SU-DHL-6 (cell line): Measurements from ENCODE around the gene ABRACL.

Experiments used
- H2AFZ ChIP-seq: fragments of 200-600 bp; sonication (generic); 2 replicates; pipeline ENCODE4 v1.6.1; 2014; ENCODE audit warnings: low read depth, mild to moderate bottlenecking, moderate library complexity, mixed read lengths, antibody characterized with exemption, low read length; ENCODE audit not compliant: severe bottlenecking
- H3F3A ChIP-seq: fragments of 200-600 bp; shearing (Covaris generic); 2 replicates; pipeline ENCODE4 v1.6.0; 2016; ENCODE audit warnings: antibody characterized with exemption, mild to moderate bottlenecking; ENCODE audit not compliant: insufficient read depth
- H3K27ac ChIP-seq: fragments of 200-600 bp; sonication (generic); 2 replicates; pipeline ENCODE4 v1.5.1; 2016; ENCODE audit warnings: low read depth, mild to moderate bottlenecking, low read length, moderate library complexity, mixed read lengths
- H3K27me3 ChIP-seq: fragments of 200-600 bp; sonication (generic), shearing (Covaris generic); 2 replicates; pipeline ENCODE4 v1.6.0; 2014; ENCODE audit warnings: mild to moderate bottlenecking, low read length
- H3K36me3 ChIP-seq: fragments of 200-600 bp; sonication (generic); 2 replicates; pipeline ENCODE4 v1.6.1; 2014; ENCODE audit warnings: mild to moderate bottlenecking, low read length, mixed read lengths
- H3K4me2 ChIP-seq: fragments of 300-600, 200-600 bp; shearing (Covaris generic), sonication (generic); 2 replicates; pipeline ENCODE4 v1.6.0; 2014; ENCODE audit warnings: low read length, low read depth, mild to moderate bottlenecking; ENCODE audit not compliant: poor library complexity, severe bottlenecking
- H3K4me3 ChIP-seq: fragments of 200-600 bp; sonication (generic); 2 replicates; pipeline ENCODE4 v1.5.1; 2014; ENCODE audit warnings: antibody characterized with exemption, low read length, mild to moderate bottlenecking, mixed read lengths; ENCODE audit not compliant: insufficient read depth, poor library complexity, severe bottlenecking
- H3K79me2 ChIP-seq: fragments of 200-600 bp; sonication (generic); 2 replicates; pipeline ENCODE4 v1.6.1; 2014; ENCODE audit warnings: mild to moderate bottlenecking, low read length, moderate library complexity; ENCODE audit not compliant: insufficient read depth
- H3K9ac ChIP-seq: fragments of 200-600 bp; sonication (generic); 2 replicates; pipeline ENCODE4 v1.7.0; 2014; ENCODE audit warnings: mild to moderate bottlenecking, low read length
- H3K9me2 ChIP-seq: fragments of 200-600 bp; sonication (generic); replicated peaks from 2 replicates; pipeline ENCODE4 v1.6.1; 2014; ENCODE audit warnings: low read length; ENCODE audit not compliant: insufficient read depth
- H3K9me3 ChIP-seq: fragments of 200-600 bp; sonication (generic); 2 replicates; pipeline ENCODE4 v1.6.1; 2014; ENCODE audit warnings: low read length, mixed read lengths; ENCODE audit not compliant: insufficient read depth
- H4K20me1 ChIP-seq: fragments of 200-600 bp; sonication (generic); 2 replicates; pipeline ENCODE4 v1.6.1; 2014; ENCODE audit warnings: low read depth, mild to moderate bottlenecking, antibody characterized with exemption, low read length, moderate library complexity, mixed read lengths
- CTCF ChIP-seq: fragments of 200-600 bp; sonication (generic); IDR thresholded peaks from one replicate; pipeline ENCODE4 v1.5.1; 2017; ENCODE audit warnings: antibody characterized with exemption, mild to moderate bottlenecking, low read length, moderate library complexity; ENCODE audit not compliant: insufficient read depth, poor library complexity, severe bottlenecking
- EZH2phosphoT487 ChIP-seq: fragments of 200-600 bp; sonication (generic), shearing (Covaris generic); conservative IDR thresholded peaks from 2 replicates; pipeline ENCODE4 v1.6.1; 2018; ENCODE audit warnings: mild to moderate bottlenecking, antibody characterized with exemption, low read length, moderate library complexity, mixed read lengths

ABRACL gene

GRCh38 chr6:139082370-139082769 lies 53.8 kb downstream of the ABRACL start:
- H3K9ac ChIP-seq = no peak overlapping the region
- TF ChIP-seq EZH2phosphoT487 (no peak), CTCF (no peak)
- no peak overlapping the region for H2AFZ ChIP-seq

GRCh38 chr6:139091826-139092225 lies 63.3 kb downstream of the ABRACL start:
- Histone ChIP-seq H3F3A (no peaks in the 10 kb centered on the region), H3K9me3 (no peaks in the 10 kb centered on the region), H3K79me2 (no peaks in the 10 kb centered on the region), H3K4me2 (no peak overlapping the region), H3K27ac (no peak overlapping the region), H4K20me1 (no peaks in the 10 kb centered on the region), H3K36me3 (no peaks in the 10 kb centered on the region), H3K9ac (no peak overlapping the region), H3K27me3 (no peaks in the 10 kb centered on the region), H3K9me2 (no peaks in the 10 kb centered on the region), H2AFZ (no peak overlapping the region), H3K4me3 (no peak overlapping the region)
- TF ChIP-seq CTCF (no peak), EZH2phosphoT487 (no peak)

More at GRCh38 chr6:139082370-139082769, 53.8 kb downstream of the ABRACL start:
- no peaks in the 10 kb centered on the region for H3K27me3 ChIP-seq
- H3K27ac ChIP-seq = no peak overlapping the region
- no peaks in the 10 kb centered on the region for H3F3A ChIP-seq
- no peaks in the 10 kb centered on the region for H3K36me3 ChIP-seq
- no peaks in the 10 kb centered on the region for H4K20me1 ChIP-seq
- H3K9me2 ChIP-seq = no peaks in the 10 kb centered on the region
- H3K4me3 ChIP-seq = no peak overlapping the region
- H3K9me3 ChIP-seq = no peaks in the 10 kb centered on the region
- no peak overlapping the region for H3K4me2 ChIP-seq
- no peaks in the 10 kb centered on the region for H3K79me2 ChIP-seq
